CD1c-positive myeloid dendritic cell (primary cell): Measurements from ENCODE around the gene TMCO4.
A peak's percentile ranks its signal among the peaks of the same experiment; 100 is the strongest.
"Not testable (repeated sequence)": the region's sequence is repeated elsewhere in the genome, so short reads cannot be mapped to it uniquely, and the experiment has no call there.

Source experiments
- DNase-seq: peaks from one replicate; pipeline ENCODE4 v3.0.0-alpha.2; 2016; ENCODE audit errors: extremely low spot score

TMCO4 gene

DNA sequence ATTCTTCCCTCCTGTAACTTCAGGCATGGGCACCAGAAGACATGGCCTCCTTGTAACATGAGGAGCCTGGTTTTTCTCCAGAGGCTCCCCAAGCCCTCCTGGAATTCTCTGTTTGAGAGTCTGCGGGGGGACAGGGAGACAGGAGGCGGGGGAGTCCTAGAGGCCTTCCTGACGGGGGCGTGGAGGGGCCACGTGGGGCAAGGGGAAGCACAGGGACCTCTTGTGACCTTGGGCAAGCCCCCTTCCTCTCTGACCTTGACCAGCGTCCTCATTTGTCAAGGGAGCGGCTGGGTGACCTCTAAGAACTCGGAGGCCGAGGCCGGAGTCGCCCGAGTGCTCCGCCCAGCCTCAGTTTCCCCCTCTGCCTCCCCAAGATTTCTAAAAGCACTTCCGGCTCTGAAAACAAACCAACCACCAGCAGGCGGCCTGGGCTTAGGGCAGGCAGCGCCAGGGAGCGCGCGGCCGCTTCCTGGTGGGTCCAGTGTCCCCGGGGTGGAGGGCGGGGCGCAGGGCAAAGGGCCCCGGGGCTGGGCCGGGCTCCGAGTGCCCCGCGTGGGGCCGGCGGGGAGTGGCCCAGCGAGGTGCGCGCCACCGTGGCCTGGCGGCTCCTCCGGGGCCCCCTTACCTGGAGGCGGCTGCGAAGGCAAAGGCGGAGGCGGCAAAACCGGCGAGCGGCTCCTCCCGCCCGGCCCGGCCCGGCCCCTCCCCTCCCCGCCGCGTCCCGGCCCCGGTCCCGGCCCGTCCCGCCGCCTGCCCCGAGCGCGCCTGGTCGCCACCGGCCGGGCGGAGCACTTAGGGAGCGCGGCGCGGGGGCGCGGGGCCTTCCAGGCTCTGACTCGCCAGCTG is at the start of gene TMCO4:
Gene TMCO4 (minus strand): TSS at position 687 of the 846 bp plus-strand sequence. CDS start 19,158 bp downstream, outside the sequence.
- DNase-seq = peak; percentile 63

- not testable (repeated sequence) for DNase-seq
These were observed 49.6 kb upstream of the TMCO4 start for GRCh38 chr1:19849307-19849706.

DNA sequence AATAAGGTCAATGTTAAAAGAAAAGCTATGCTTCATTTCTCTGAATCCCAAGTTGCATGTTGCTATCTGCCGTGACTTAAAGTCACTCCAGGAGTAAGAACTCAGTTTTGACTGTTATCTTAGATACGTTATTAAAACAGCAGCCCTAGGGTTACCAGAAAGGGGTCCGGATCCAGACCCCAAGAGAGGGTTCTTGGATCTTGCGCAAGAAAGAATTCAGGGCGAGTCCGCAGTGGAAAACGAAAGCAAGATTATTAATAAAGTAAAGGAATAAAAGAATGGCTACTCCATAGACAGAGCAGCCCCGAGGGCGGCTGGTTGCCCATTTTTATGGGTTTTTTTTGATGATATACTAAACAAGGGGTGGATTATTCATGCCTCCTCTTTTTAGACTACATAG is 47.6 kb upstream of the TMCO4 start:
- DNase-seq = not testable (repeated sequence)

- no peak for DNase-seq
These were observed 46.6 kb upstream of the TMCO4 start for GRCh38 chr1:19846338-19846737.

- no peak for DNase-seq
These were observed 45.8 kb upstream of the TMCO4 start for GRCh38 chr1:19845555-19845954.

DNA sequence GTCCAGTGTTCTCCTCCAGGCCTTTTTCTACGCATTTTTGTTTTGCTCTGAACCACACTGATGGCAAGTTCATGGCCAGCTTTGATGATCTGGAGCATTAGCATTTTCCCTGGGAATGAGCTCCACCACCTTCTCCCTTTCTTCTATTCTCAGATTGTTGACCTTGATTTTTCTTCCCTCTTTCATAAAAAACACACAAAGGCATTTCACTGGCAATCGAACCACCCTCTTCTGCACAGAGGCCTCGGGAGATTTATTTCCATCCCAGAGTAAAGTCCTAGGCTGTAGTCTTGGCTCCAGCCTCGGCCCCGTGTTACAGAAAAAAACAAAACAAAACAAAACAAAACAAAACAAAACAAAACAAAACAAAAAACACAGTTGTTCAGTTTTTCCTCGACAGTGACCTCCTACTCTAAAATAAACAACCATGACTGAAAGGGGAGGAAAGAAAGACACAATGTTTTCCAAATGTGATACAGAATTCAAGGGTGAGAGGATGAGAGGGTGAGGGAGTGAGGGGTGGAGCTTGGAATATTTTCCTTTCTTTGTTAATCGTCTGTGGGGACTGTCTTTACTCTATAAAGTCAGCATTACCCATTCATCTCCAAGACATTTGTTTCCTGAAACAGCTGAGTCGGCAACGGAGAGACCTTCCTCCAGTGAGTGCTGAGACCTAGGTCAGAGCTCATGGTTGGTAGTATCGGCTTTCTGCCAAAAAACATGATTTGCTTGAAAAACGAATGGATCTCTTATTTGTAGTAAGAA is 45.2 kb upstream of the TMCO4 start:
- no peak for DNase-seq

GRCh38 chr1:19840228-19840627 is 40.5 kb upstream of the TMCO4 start:
- no peak for DNase-seq

GRCh38 chr1:19837866-19838265 is 38.1 kb upstream of the TMCO4 start:
- DNase-seq = peak; percentile 62

- DNase-seq = no peak
These were observed 35.9 kb upstream of the TMCO4 start for GRCh38 chr1:19835578-19835977.

- no peak for DNase-seq
These were observed 31.7 kb upstream of the TMCO4 start for GRCh38 chr1:19831441-19831840.

GRCh38 chr1:19828546-19828945 is 28.8 kb upstream of the TMCO4 start:
- DNase-seq = no peak

GRCh38 chr1:19825298-19825697 is 25.6 kb upstream of the TMCO4 start:
- no peak for DNase-seq

GRCh38 chr1:19824541-19824940 is 24.8 kb upstream of the TMCO4 start:
- no peak for DNase-seq

DNA sequence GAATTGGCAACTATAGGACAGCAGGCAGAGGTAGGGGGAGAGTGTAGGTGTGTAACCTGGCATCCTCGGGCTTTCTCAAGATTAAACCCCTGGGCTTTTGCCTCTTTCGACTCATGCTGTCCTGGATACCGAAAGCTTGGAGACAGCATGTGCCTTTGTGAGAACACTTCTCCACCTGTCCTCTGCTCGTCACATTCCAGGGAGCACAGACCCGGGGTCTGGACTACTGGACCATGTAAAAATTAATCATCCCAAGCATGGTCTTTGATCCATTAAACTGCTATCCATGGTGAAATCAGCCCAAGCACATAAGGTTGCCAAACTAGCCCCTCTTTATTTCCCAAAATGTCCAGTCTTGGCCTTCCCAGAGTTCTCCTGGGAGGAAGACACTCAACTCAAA is 24.3 kb upstream of the TMCO4 start:
- DNase-seq = no peak

DNA sequence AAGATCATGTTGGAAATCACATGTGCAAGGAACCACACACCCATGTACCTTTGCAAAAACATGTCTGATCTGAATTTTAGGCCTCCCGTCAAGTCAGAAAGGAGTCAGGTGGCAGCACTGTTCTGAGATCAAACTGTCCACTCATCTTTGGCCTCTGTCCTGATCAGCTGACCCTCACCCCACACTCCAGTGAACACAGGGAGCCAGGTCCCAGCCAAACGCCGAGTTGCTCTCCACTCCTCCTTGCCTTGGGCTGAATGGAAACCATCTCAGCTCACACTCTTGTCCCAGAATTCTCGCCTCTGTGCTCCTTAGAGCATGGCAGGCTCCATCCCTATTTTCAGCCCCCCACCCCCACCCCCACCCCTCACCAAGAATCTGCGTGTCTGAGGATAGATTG is 20.0 kb upstream of the TMCO4 start:
- DNase-seq = no peak

DNA sequence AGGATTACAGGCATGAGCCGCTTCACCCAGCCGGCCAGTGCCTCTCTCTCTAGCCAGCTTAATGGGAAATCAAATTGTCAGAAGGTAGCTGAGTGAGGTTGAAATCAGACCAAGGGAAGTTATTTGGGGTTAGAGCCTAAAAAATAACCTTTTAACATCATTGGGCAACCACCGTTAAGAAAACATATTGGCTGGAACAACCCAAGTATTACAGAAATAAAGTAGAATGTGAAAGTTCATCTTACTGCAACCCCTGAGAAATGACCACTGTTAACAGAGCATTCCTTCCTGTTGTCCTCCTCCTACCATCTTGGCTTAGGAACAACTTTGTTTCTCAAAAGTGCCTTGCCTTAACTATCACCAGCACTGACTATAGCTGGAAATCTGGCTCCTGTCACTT is 18.6 kb upstream of the TMCO4 start:
- no peak for DNase-seq

- no peak for DNase-seq
These were observed 17.4 kb upstream of the TMCO4 start for GRCh38 chr1:19817160-19817559.

GRCh38 chr1:19816737-19817086 is 17.0 kb upstream of the TMCO4 start:
- DNase-seq = not testable (repeated sequence)

GRCh38 chr1:19815801-19816736 is 16.4 kb upstream of the TMCO4 start:
- no peak for DNase-seq

DNA sequence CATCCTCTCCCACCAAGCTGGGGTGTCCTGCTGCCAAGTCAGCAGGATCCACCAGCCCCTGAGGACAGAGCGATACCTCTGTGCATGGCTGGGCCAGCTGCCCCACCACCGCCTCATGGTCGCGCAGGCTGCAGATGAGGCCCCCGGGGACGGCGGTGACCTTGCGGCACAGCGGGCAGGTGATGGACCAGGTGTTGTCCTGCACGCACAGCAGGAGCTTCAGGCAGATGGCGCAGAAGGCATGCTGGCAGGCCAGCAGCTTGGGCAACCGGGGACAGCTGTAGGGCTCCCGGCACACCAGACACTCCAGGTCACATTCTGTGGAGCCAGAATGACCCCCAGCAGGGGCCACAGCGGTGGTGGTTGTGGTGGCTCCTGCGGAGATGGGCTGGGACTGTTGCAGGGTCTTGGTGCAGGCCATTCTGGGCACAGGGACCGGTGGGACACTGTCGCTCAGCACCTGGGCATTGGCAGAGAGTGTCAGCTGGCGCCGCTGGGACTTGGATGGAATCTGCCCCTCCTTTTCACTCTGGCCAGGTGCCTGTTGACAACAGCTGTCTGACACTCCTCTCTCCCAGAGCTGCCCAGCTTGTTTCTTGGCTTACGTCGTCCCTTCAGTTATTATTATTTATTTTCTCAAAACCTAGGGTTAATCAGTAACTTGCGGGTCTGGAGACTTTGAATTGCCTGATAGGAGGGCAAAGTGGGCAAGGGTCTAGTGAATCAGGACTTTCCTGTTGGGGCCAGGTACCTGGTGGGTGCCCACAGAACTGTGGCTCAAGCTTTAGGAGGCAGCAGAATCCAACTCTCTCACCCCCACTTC is 15.2 kb upstream of the TMCO4 start, which contains the start of gene RNF186:
Gene RNF186 (minus strand): TSS at position 603 of the 823 bp plus-strand sequence. CDS start 182 bp downstream, at position 421.
- DNase-seq = no peak

- no peak for DNase-seq
These were observed 14.5 kb upstream of the TMCO4 start for GRCh38 chr1:19814244-19814661.
